ENCODE measurements around the gene SLC25A47. TPM values are rescaled to one million over a fixed set of nuclear protein-coding genes. Genes with fewer than 3 reads are reported as not detected.

The SLC25A47 gene
- total and polyA plus RNA-seq, 4 donors: 0.02 to 0.12 (median 0.06) TPM; not detected in 1

GRCh38 chr14:100376751-100377171 lies 53.6 kb downstream of the SLC25A47 start:
- H3K27ac ChIP-seq (ENCODE audit: low read depth in 1 of 2, low read length in 1 of 2): peak overlapping the region; percentile 88 to 97
- H3K4me3 ChIP-seq: peak overlapping the region; percentile 64
- no peak for TF ChIP-seq CTCF (IDR thresholded peaks at IDR 0.05; ENCODE audit: control extremely low read depth, extremely low read depth)
- ATAC-seq (ENCODE audit: insufficient read depth, low FRiP score): no peak
- H3K4me1 ChIP-seq (ENCODE audit: control insufficient read depth in 5 of 5, insufficient read depth in 5 of 5, low read length in 5 of 5): peaks cover 4 to 23% (median 10%) of the 10 kb centered on the region in 5 donors
- H3K9ac ChIP-seq (ENCODE audit: insufficient read depth in 1 of 2, low read length in 2 of 2): peak overlapping the region; percentile 65 to 73
- 22 to 24% methylated on average over 7 of the region's 7 CpGs for WGBS, 2 donors
- no peak for DNase-seq
- no peaks in the 10 kb centered on the region for H3K9me3 ChIP-seq (ENCODE audit: control insufficient read depth in 4 of 4, insufficient read depth in 3 of 4, low read length in 3 of 4)
- no peaks in the 10 kb centered on the region for H3K27me3 ChIP-seq (ENCODE audit: control insufficient read depth in 3 of 3, insufficient read depth in 3 of 3, low read length in 2 of 3)
- peaks cover 0 to 7% (median 0%) of the 10 kb centered on the region in 4 donors for H3K36me3 ChIP-seq (ENCODE audit: control insufficient read depth in 4 of 4, insufficient read depth in 4 of 4, low read length in 4 of 4)

Small RNA genes lying within 50 kb of the gene (small RNA-seq; reads per million reads assigned to genes)
- gene AL157871.3 (ENCODE audit: low replicate concordance): not detected
- gene MIR345 (ENCODE audit: low replicate concordance): 36.4 reads per million, percentile 97 among the genes with 10 or more reads in this experiment
- not detected for gene RN7SL523P (ENCODE audit: low replicate concordance)

Other genes starting within 250 kb of the SLC25A47 start
- gene DEGS2, start 163.7 kb upstream of the SLC25A47 start, total RNA-seq: 1 to 10 TPM; 5.2 to 7.4 TPM
- gene DEGS2, start 163.7 kb upstream of the SLC25A47 start, polyA plus RNA-seq: 1 to 10 TPM; 3.6 to 6.2 TPM
- gene YY1, start 84.2 kb upstream of the SLC25A47 start, total RNA-seq: 10 to 100 TPM; 42.1 to 62.9 TPM
- gene YY1, start 84.2 kb upstream of the SLC25A47 start, polyA plus RNA-seq: 10 to 100 TPM; 22.9 to 27.0 TPM
- 10 to 100 TPM; 45.6 to 75.3 TPM for gene SLC25A29, start 16.9 kb upstream of the SLC25A47 start, total RNA-seq
- gene SLC25A29, start 16.9 kb upstream of the SLC25A47 start, polyA plus RNA-seq: 10 to 100 TPM; 34.6 to 91.0 TPM
- 10 to 100 TPM; 12.1 to 12.6 TPM for gene WDR25, start 53.1 kb downstream of the SLC25A47 start, total RNA-seq
- 1 to 10 TPM; 6.1 to 7.7 TPM for gene WDR25, start 53.1 kb downstream of the SLC25A47 start, polyA plus RNA-seq